HG03439 (cell line): ENCODE data around the gene CCDC187.

Experiments used
- ATAC-seq: cut with Tn5 transposase; IDR thresholded peaks from one replicate; pipeline ENCODE4 v1.9.1; 2021; ENCODE audit warnings: mild to moderate bottlenecking, moderate library complexity; ENCODE audit not compliant: unreplicated experiment

Gene CCDC187

GRCh38 chr9:136313111-136314055, 9.5 kb upstream of the CCDC187 start:
- no peak for ATAC-seq

DNA sequence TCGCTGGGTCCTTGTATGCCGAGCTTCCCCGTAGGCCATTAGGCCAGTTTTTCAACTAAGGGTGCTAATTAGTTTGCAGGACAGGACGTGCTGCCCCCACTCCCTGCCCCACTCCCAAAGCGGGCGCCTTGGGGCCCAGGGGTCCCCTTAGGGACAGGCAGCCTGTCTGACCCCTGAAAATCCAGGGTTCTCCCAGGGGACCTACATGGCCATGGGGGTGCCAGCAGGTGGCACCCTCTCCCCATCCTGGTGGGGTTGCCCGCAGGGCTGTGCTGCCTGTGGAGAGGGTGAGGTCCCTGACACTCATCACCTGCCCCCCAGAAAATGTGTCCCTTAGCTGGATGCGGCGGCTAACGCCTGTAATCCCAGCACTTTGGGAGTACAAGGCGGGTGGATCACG, 8.5 kb upstream of the CCDC187 start:
- no peak for ATAC-seq

GRCh38 chr9:136312009-136312375, 8.1 kb upstream of the CCDC187 start:
- no peak for ATAC-seq

GRCh38 chr9:136311051-136312008, 7.4 kb upstream of the CCDC187 start:
- ATAC-seq, result no peak

DNA sequence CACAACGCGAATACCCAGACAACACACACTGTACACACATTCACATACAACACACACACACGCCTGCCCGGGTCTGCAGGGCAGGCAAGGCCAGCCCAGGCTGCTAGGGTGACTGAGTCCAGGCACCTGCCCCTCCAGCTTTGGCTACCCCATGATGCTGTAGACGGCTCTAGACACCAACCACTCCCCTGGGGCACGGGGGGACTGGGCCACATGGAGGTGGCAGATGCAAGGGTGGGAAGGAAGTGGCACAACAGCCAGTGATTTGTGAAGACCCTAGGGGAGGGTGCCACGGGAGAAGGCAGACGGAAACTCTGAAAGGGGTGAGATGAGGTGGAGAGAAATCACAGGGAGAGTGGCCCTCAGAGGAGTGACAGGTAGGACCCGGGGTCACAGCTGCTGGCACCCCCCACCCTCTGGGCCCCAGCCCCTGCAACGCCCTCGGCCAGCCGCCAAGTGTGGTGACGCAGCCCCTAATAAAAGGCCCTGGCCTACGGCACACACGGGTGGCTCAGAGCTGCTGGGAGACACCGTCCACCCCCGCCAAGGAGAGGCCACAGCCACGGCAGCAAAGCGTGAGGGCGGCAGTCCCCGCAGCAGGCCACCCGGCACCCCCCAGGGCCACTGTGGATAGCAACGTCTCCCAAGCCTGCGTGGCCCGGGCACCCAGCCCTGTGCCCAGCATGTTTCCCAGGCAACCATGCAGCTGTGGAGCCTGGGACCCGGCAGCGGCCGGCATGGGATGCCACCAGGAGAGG, 6.6 kb upstream of the CCDC187 start:
- no peak for ATAC-seq

DNA sequence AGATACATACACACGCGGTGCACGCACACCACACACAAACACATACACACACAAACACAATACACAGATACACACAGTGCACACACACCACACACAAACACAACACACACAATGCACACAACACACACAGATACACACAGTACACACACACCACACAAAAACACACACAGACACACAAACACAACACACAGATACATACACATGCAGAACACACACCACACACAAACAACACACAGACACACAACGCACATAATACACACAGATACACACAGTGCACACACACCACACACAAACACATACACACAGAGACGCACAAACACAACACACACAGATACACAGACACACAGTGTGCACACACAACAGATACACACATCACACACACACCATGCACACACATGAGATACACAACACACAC, 5.9 kb upstream of the CCDC187 start:
- ATAC-seq, result no peak

DNA sequence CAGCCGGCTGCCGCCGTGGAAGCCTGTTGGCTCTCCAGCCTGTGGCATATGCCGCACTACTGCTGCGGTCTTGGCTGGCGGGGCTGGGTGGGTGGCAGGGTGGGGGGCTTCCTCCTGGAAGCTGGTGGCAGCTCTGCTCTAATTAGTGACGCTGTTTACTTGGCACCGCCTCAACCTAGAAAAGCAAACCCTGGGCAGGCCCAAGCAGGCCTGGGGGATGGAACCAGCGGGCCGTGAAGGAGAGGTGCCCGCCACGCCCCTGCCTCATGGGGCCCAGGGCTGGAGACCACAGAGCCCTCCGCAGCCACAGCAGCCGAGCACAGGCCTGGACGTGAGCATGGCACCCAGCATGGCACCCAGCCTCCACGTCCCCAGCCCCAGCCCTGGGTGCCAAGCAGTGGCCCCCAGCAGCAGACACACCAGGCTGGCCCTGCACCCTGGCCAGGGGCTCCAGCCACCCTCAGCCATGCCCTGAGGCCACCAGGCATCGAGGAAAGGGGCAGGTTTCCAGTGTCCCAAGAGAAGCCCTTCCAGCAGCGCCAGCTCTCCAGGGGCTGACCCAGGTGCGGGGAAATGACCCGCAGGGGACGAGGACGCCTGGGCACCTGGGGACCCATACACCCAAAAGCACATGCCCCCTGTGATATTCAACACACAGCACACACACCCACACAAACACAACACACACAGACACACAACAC, 5.4 kb upstream of the CCDC187 start:
- ATAC-seq, result no peak

GRCh38 chr9:136308702-136309053, 4.8 kb upstream of the CCDC187 start:
- ATAC-seq, result no peak

DNA sequence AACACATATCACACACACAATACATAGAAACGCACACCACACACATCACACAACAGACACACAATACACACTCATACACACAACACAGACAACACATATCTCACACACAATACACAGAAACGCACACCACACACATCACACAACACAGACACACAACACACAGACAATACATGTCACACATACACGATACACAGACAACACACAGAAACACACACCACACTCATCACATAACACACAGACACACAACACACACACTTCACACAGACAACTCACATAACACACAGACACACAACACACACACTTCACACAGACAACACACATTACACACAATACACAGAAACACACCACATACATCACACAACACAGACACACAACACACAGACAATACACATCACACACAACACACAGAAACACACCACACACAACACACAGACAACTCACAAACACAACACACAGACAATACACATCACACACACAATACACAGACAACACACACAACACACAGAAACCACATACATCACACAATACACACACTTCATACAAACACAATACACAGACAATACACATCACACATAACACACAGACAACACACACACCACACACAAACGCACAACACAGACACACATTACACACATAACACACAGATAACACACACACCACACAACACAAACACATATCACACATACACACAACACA, 4.3 kb upstream of the CCDC187 start:
- ATAC-seq, result no peak

- ATAC-seq, result no peak
These were observed 3.4 kb upstream of the CCDC187 start for GRCh38 chr9:136307215-136307750.

GRCh38 chr9:136306211-136307208, 2.6 kb upstream of the CCDC187 start:
- ATAC-seq, result no peak

GRCh38 chr9:136305804-136306203, 1.9 kb upstream of the CCDC187 start:
- ATAC-seq, result no peak

GRCh38 chr9:136304981-136305380, 1.1 kb upstream of the CCDC187 start:
- no peak for ATAC-seq

- no peak for ATAC-seq
These were observed 562 bp upstream of the CCDC187 start for GRCh38 chr9:136304456-136304855.

- no peak for ATAC-seq
These were observed 649 bp downstream of the CCDC187 start for GRCh38 chr9:136303066-136303824.

DNA sequence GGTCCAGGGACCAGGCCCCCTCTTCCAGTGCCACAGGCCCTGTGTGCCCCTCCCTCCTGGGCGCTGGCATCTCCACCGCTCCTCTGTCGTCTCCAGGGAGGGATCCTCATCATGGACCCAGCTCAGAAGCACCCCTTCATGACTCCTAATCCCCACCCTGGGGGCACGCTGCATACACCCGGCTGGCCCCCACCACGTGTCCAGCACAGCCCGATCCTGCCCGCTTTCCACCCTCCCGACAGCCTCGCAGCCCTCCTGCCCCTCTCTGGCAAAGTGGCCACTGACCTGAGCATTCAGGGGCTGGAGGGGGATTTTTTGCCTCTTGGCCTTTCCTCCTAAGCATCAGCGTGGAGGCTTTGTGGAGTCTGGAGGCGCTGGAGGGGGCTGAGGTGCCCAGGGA, 1.4 kb downstream of the CCDC187 start:
- no peak for ATAC-seq

DNA sequence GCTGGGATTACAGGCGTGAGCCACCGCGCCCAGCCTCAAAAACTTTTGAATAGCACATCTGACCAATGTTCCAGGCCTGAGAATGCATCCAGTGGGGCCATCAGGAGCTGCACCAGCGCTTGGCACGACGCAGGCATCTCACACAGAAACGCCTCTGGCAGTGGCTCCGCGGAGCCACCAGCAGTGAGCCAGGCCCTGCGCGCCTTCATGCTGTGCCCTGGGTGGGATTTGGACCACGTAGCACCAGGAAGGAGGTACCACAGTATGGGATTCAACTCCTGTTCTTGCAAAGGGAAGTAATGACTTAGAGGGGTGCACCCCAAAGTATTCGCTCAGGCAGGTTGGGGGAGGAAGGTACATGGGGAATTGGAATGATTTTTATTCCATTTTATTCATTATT, 3.0 kb downstream of the CCDC187 start:
- no peak for ATAC-seq
